HCT116 (cell line): ENCODE measurements around the gene HCFC2. TPM values are rescaled to one million over a fixed set of nuclear protein-coding genes. Genes with fewer than 3 reads are reported as not detected.

Source experiments
- ATAC-seq: fragments of 200-7000 bp; cut with Tn5 transposase; 2 replicates; pipeline ENCODE4 v1.9.1; 2020; ENCODE audit warnings: mild to moderate bottlenecking, moderate library complexity
- BruUV-seq: library from RNA; stranded (reverse); fragments of 400-500 nt; replicated peaks from 2 replicates; lab custom pipeline; 2021; lab: Mats Ljungman, UMichigan
- CTCF ChIA-PET: fragments of 300-600 bp; sonication (Branson Sonifier 250); formaldehyde crosslinking; loops from one replicate; lab custom pipeline; 2021; ENCODE audit warnings: antibody characterized with exemption; lab: Charles Lee
- POLR2A ChIA-PET: fragments of 300-600, 350-600 bp; sonication (Branson Sonifier 250); formaldehyde crosslinking; loops from one replicate; lab custom pipeline; 2021; ENCODE audit warnings: antibody characterized with exemption; lab: Charles Lee
- RAD21 ChIA-PET, 2 experiments: fragments of 300-600 bp; sonication (Branson Sonifier 250); formaldehyde crosslinking; loops; one replicate each; lab custom pipeline; 2023; ENCODE audit warnings: low total read pairs in 2 of 2; ENCODE audit not compliant: uncharacterized antibody in 2 of 2, unreplicated experiment in 2 of 2, low non-redundant PET in 1 of 2; lab: Charles Lee
- DNase-seq: peaks from one replicate; pipeline ENCODE4 v3.0.0-alpha.2; 2010; ENCODE audit warnings: low read depth, low spot score
- H2AFZ ChIP-seq: fragments of 200-600 bp; shearing (Covaris generic), sonication (generic); 2 replicates; pipeline ENCODE4 v1.6.1; 2017; ENCODE audit warnings: low read depth, mixed run types, mixed read lengths, antibody characterized with exemption, low read length; ENCODE audit not compliant: poor library complexity, severe bottlenecking
- H3K27ac ChIP-seq: 2 replicates; pipeline ENCODE4 v1.5.1; 2012; ENCODE audit warnings: low read depth, low read length
- H3K27me3 ChIP-seq: fragments of 200-600 bp; sonication (generic); 2 replicates; pipeline ENCODE4 v1.6.1; 2016; ENCODE audit warnings: mixed run types, low read length, mixed read lengths; ENCODE audit not compliant: insufficient read depth
- H3K36me3 ChIP-seq, 2 experiments: fragments of 200-500 bp in 1 of 2; fragments of 200-600 bp in 1 of 2; sonication (Bioruptor generic) in 1 of 2; sonication (generic) in 1 of 2; 2 replicates each; pipeline versions ENCODE4 v1.5.1 to v1.6.1; 2014 to 2016; ENCODE audit warnings: low read length in 2 of 2, inconsistent platforms in 1 of 2, mixed read lengths in 1 of 2, mixed run types in 1 of 2; ENCODE audit not compliant: insufficient read depth in 2 of 2, control insufficient read depth in 1 of 2
- H3K4me1 ChIP-seq, 2 experiments: fragments of 200-600 bp in 1 of 2; sonication (generic) in 1 of 2; 2 replicates each; pipeline versions ENCODE4 v1.5.1 to v1.6.1; 2012 to 2017; ENCODE audit warnings: low read length in 2 of 2, inconsistent platforms in 1 of 2, mild to moderate bottlenecking in 1 of 2, mixed read lengths in 1 of 2, mixed run types in 1 of 2, moderate library complexity in 1 of 2; ENCODE audit not compliant: insufficient read depth in 2 of 2, control insufficient read depth in 1 of 2
- H3K4me2 ChIP-seq: fragments of 200-600 bp; sonication (generic); 2 replicates; pipeline ENCODE4 v1.6.1; 2017; ENCODE audit warnings: mixed run types, low read length, mixed read lengths
- H3K4me3 ChIP-seq, 2 experiments: fragments of 200-600 bp in 1 of 2; sonication (generic) in 1 of 2; replicated peaks in 1 of 2; 2 replicates each; pipeline ENCODE4 v1.5.1; 2011 to 2016; ENCODE audit warnings: low read length in 2 of 2, control low read depth in 1 of 2, low read depth in 1 of 2, mild to moderate bottlenecking in 1 of 2, mixed read lengths in 1 of 2, mixed run types in 1 of 2
- H3K79me2 ChIP-seq: fragments of 200-600 bp; sonication (generic); 2 replicates; pipeline ENCODE4 v1.6.1; 2017; ENCODE audit warnings: mild to moderate bottlenecking, mixed run types, low read length, moderate library complexity, mixed read lengths; ENCODE audit not compliant: insufficient read depth
- H3K9ac ChIP-seq: fragments of 200-600 bp; sonication (generic); 2 replicates; pipeline ENCODE4 v1.6.1; 2016; ENCODE audit warnings: low read length, mixed read lengths
- H3K9me2 ChIP-seq: fragments of 200-600 bp; sonication (generic), shearing (Covaris generic); 2 replicates; pipeline ENCODE4 v1.6.1; 2017; ENCODE audit warnings: mixed run types, mild to moderate bottlenecking, moderate library complexity; ENCODE audit not compliant: insufficient read depth
- H3K9me3 ChIP-seq, 2 experiments: fragments of 200-500 bp in 1 of 2; fragments of 200-600 bp in 1 of 2; sonication (Bioruptor generic) in 1 of 2; sonication (generic) in 1 of 2; 2 replicates each; pipeline ENCODE4 v1.6.1; 2014 to 2017; ENCODE audit warnings: low read length in 2 of 2, mixed read lengths in 2 of 2, inconsistent platforms in 1 of 2, low read depth in 1 of 2, mild to moderate bottlenecking in 1 of 2, mixed run types in 1 of 2, moderate library complexity in 1 of 2; ENCODE audit not compliant: control insufficient read depth in 1 of 2, insufficient read depth in 1 of 2
- H4K20me1 ChIP-seq: fragments of 200-600 bp; sonication (generic), shearing (Covaris generic); 2 replicates; pipeline ENCODE4 v1.6.1; 2017; ENCODE audit warnings: mixed run types, mild to moderate bottlenecking, moderate library complexity; ENCODE audit not compliant: insufficient read depth
- ATF3 ChIP-seq: IDR thresholded peaks from 2 replicates; pipeline ENCODE4 v1.6.1; 2012
- CBX3 ChIP-seq: IDR thresholded peaks from 2 replicates; pipeline ENCODE4 v1.6.1; 2012; ENCODE audit warnings: low read depth
- CEBPB ChIP-seq: IDR thresholded peaks from 2 replicates; pipeline ENCODE4 v1.6.1; 2012; ENCODE audit warnings: low read depth
- CTCF ChIP-seq, 3 experiments: fragments of 200-600 bp in 1 of 3; sonication (generic) in 1 of 3; IDR thresholded peaks in 2 of 3; conservative IDR thresholded peaks in 1 of 3; 2 replicates each; pipeline ENCODE4 v1.5.1; 2012 to 2017; ENCODE audit warnings: low read depth in 2 of 3, low read length in 2 of 3, antibody characterized with exemption in 1 of 3, borderline replicate concordance in 1 of 3, control low read depth in 1 of 3, mild to moderate bottlenecking in 1 of 3, mixed read lengths in 1 of 3, mixed run types in 1 of 3, moderate library complexity in 1 of 3; ENCODE audit not compliant: insufficient read depth in 1 of 3
- EGR1 ChIP-seq: IDR thresholded peaks from 2 replicates; pipeline ENCODE4 v1.6.1; 2012; ENCODE audit warnings: low read depth
- ELF1 ChIP-seq: IDR thresholded peaks from 2 replicates; pipeline ENCODE4 v1.6.1; 2012; ENCODE audit warnings: low read depth, borderline replicate concordance
- EZH2 ChIP-seq: fragments of 200-600 bp; sonication (generic); IDR thresholded peaks from 2 replicates; pipeline ENCODE4 v1.6.1; 2017; ENCODE audit warnings: antibody characterized with exemption, mixed run types
- EZH2phosphoT487 ChIP-seq: fragments of 200-600 bp; IDR thresholded peaks from 2 replicates; pipeline ENCODE4 v1.6.1; 2018; ENCODE audit warnings: antibody characterized with exemption, borderline replicate concordance
- JUND ChIP-seq: IDR thresholded peaks from 2 replicates; pipeline ENCODE4 v1.6.1; 2012
- POLR2AphosphoS5 ChIP-seq: IDR thresholded peaks from 2 replicates; pipeline ENCODE4 v1.6.1; 2011; ENCODE audit warnings: mild to moderate bottlenecking, low read depth, low read length, moderate library complexity
- REST ChIP-seq: IDR thresholded peaks from 2 replicates; pipeline ENCODE4 v1.6.1; 2012; ENCODE audit warnings: low read depth
- SIN3A ChIP-seq: IDR thresholded peaks from 2 replicates; pipeline ENCODE4 v1.6.1; 2012; ENCODE audit warnings: low read depth
- SP1 ChIP-seq: IDR thresholded peaks from 2 replicates; pipeline ENCODE4 v1.6.1; 2012; ENCODE audit warnings: low read depth
- SRF ChIP-seq: IDR thresholded peaks from 2 replicates; pipeline ENCODE4 v1.6.1; 2012; ENCODE audit warnings: low read depth
- YY1 ChIP-seq: IDR thresholded peaks from 2 replicates; pipeline ENCODE4 v1.6.1; 2011; ENCODE audit warnings: low read length, low read depth, moderate library complexity, mild to moderate bottlenecking; ENCODE audit not compliant: insufficient replicate concordance; ENCODE audit errors: extremely low read depth
- ZBTB33 ChIP-seq: IDR thresholded peaks from 2 replicates; pipeline ENCODE4 v1.6.1; 2011; ENCODE audit warnings: mild to moderate bottlenecking, low read length, moderate library complexity; ENCODE audit not compliant: insufficient replicate concordance; ENCODE audit errors: extremely low read depth
- ZFX ChIP-seq: fragments of 450-650 bp; IDR thresholded peaks from 2 replicates; pipeline ENCODE4 v1.6.1; 2017
- ZNF274 ChIP-seq: fragments of 200-500 bp; sonication (Bioruptor generic); IDR thresholded peaks from 2 replicates; pipeline ENCODE4 v1.6.1; 2014; ENCODE audit warnings: mild to moderate bottlenecking, low read depth, low read length, inconsistent platforms
- intact Hi-C: fragments of 100-400 bp; cut with micrococcal nuclease; formaldehyde crosslinking; loops from 2 replicates; pipeline ENCODE4 v1.10.0; 2022
- total RNA-seq: library from RNA; stranded (reverse); gene quantifications from one replicate; pipeline ENCODE4 v1.2.1, GENCODE V29; 2021; ENCODE audit not compliant: unreplicated experiment

HCFC2 gene
- total RNA-seq, 1 experiment from 2014 or later, result 4.9 TPM

GRCh38 chr12:104143002-104143401 is 78.7 kb downstream of the HCFC2 start (continued):
- TF ChIP-seq ZNF274, result no peak
- no peak for TF ChIP-seq YY1
- TF ChIP-seq, all 23 proteins: peak for 0

GRCh38 chr12:104143918-104144317 is 79.6 kb downstream of the HCFC2 start:
- RAD21 ChIA-PET, result no interaction called here
- no peak overlapping the region for H3K4me2 ChIP-seq
- peaks cover 0 to 1% of the 10 kb centered on the region in 2 experiments; a peak in 3 of 4 replicates for H3K4me1 ChIP-seq
- TF ChIP-seq REST (no peak), EZH2 (no peak), JUND (no peak), SP1 (no peak), CBX3 (no peak), ZNF274 (no peak), ATF3 (no peak), SIN3A (no peak), POLR2AphosphoS5 (no peak), EGR1 (no peak), EZH2phosphoT487 (no peak), ZFX (no peak), CTCF (IDR thresholded peaks at IDR 0.05 in 2 of 3, conservative IDR thresholded peaks at IDR 0.05 in 1 of 3; ENCODE audit: borderline replicate concordance in 1 of 3, insufficient read depth in 1 of 3, low read depth in 2 of 3, low read length in 2 of 3) (no peak), SRF (no peak), CEBPB (no peak), ZBTB33 (no peak), ELF1 (no peak)
- TF ChIP-seq, all 23 proteins: peak for 0
- no peak overlapping the region for H3K27ac ChIP-seq
- no peaks in the 10 kb centered on the region for H4K20me1 ChIP-seq
- DNase-seq, result no peak
- no TSS peak for BruUV-seq
- no peaks in the 10 kb centered on the region for H3K36me3 ChIP-seq
- ChIA-PET CTCF (interaction anchor here (1.0 kb wide), 1 partner anchor 35 kb away, joined by 3 read pairs; no protein-coding TSS in a partner anchor), POLR2A (no interaction called here)
- no peak for ATAC-seq
- H3K9me3 ChIP-seq, result no peaks in the 10 kb centered on the region
- no peaks in the 10 kb centered on the region for H3K9me2 ChIP-seq
- H3K79me2 ChIP-seq, result no peaks in the 10 kb centered on the region
- no peaks in the 10 kb centered on the region for H3K27me3 ChIP-seq
- no peak overlapping the region for H2AFZ ChIP-seq
- no peak overlapping the region for H3K4me3 ChIP-seq
- intact Hi-C loops, result no loop called here
- H3K9ac ChIP-seq, result no peak overlapping the region
